ENCODE results near the gene DBI.

DBI gene

GRCh38 chr2:119366649-119367471, at the start of gene DBI, which contains the start of gene C2orf76:
TSS of gene DBI (plus strand) at chr2:119366977. CDS start at chr2:119367052, 75 bp downstream.
TSS of gene C2orf76 (minus strand) at chr2:119366834. CDS start at chr2:119339959, 26,875 bp downstream.
- DNase-seq (ENCODE audit: low spot score) = peak; percentile 99

- DNase-seq (ENCODE audit: low spot score) = no peak
Measured at GRCh38 chr2:119317554-119317953, 49.2 kb upstream of the DBI start.

- no peak for DNase-seq (ENCODE audit: low spot score)
Measured at GRCh38 chr2:119319593-119319992, 47.2 kb upstream of the DBI start.

DNA sequence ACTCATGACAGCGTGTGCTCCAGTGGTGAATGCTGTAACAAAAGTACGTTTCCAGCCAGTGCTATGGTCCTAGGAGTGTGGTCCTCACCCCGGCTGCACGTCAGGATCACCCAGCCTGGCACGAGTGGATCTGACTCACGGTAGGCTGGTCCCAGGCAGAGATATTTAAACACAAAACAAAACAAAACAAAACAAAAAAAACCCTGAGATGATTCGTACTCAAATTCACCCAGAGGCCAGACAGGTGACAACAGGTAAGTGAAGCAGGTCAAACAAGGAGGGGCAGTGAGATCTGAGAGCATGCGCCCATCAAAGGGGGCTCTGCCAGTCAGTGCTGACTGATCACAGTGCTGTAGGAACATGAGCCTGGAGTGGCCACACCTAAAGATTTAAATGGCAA, 43.3 kb upstream of the DBI start:
- DNase-seq (ENCODE audit: low spot score) = no peak

- DNase-seq (ENCODE audit: low spot score) = no peak
Measured at GRCh38 chr2:119324685-119325270, 42.0 kb upstream of the DBI start.

DNA sequence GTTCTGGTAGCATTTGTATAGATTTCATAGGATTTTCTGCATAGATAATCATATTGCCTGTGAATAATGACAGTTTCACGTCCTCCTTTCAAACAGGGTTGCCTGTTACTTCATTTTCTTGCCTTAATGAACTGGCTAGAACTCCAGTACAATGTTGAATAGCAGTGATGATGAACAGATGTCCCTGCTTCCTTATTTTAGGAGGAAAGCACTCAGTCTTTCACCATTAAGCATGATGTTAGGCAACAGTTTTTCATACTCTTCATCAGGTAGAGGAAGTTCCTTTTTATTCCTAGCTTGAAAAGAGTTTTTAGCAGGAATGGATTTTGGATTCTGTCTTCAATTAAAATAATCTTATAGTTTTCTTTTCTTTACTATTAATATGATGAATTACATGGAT, 39.8 kb upstream of the DBI start:
- DNase-seq (ENCODE audit: low spot score) = no peak

- DNase-seq (ENCODE audit: low spot score) = no peak
Measured at GRCh38 chr2:119327431-119327830, 39.3 kb upstream of the DBI start.

DNA sequence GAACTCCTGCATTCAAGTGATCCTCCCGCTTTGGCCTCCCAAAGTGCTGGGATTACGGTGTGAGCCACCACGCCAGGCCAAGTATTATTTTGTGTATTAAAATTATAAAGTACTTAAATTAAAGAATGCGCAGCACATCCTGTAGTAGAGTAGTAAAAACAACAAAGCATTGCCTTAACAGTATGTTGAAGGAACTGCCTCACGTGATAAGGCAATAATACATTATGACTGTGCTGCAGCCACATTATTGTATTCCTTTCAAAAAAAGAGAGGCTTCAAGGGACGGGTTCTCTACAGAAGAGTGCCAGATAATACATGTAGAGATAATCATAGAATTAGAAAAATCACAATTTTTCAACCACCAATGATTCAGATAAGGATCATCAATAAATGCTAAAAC, 33.8 kb upstream of the DBI start:
- DNase-seq (ENCODE audit: low spot score) = no peak

DNA sequence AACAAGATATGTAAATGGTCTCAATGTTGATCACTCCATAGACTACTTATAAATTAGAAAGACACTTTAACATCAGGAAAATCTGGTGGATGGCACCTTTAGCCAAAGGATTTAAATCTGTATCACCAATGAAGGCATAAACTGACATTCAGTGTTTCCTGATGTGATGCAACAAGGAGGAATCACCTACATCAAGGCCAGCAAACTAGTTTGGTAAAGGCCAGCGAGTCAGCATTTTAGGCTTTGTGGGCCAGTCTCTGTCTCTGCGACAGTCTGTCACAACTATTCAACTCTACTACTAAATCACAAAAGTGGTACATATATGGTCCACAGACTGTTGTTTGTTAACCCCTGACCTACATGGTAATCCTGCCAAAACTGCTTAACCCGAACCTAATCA, 33.4 kb upstream of the DBI start:
- no peak for DNase-seq (ENCODE audit: low spot score)

GRCh38 chr2:119333833-119334232, 32.9 kb upstream of the DBI start:
- no peak for DNase-seq (ENCODE audit: low spot score)

GRCh38 chr2:119337749-119338148, 29.0 kb upstream of the DBI start:
- no peak for DNase-seq (ENCODE audit: low spot score)

DNA sequence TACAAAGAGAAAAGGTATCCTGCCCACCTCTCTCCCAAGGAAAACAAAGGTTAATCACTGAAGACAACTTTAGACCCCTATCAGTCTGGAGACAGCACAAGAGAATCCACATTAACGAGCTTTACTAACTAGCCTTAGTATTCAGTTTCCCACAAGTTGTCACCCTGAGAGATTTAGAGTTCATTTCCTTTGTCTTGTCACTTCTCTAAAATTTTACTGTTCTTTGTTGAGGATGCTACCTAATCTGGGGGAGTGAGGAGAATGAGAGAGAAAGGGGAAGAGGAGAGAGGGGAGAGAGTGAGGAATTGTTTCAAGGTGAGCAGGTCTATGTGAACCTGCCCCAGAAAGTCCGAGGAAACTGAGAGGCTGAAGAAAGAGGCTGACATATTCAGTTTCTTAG, 28.5 kb upstream of the DBI start:
- no peak for DNase-seq (ENCODE audit: low spot score)

GRCh38 chr2:119338826-119339561, 27.8 kb upstream of the DBI start:
- DNase-seq (ENCODE audit: low spot score) = no peak

DNA sequence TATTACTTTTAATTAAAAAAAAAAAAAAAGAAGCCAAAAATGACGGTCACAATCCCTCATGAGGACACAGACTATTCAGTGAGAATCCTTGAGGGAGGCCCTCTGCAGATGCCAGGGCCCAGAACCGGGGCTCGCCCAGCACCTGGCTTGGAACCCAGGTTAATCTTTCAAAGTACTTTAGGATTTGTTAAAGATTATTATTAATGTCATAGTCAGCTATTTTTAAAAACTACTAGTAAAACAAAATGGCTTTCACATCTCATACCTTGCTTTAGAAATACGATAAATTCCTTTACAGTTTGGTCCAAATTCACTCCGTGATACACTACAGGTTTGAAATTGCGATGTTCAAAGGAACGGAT, 27.2 kb upstream of the DBI start:
- DNase-seq (ENCODE audit: low spot score) = no peak

- DNase-seq (ENCODE audit: low spot score) = no peak
Measured at GRCh38 chr2:119341684-119342083, 25.1 kb upstream of the DBI start.

GRCh38 chr2:119349289-119349688, 17.5 kb upstream of the DBI start:
- DNase-seq (ENCODE audit: low spot score) = no peak

GRCh38 chr2:119350311-119350998, 16.3 kb upstream of the DBI start:
- DNase-seq (ENCODE audit: low spot score) = no peak

DNA sequence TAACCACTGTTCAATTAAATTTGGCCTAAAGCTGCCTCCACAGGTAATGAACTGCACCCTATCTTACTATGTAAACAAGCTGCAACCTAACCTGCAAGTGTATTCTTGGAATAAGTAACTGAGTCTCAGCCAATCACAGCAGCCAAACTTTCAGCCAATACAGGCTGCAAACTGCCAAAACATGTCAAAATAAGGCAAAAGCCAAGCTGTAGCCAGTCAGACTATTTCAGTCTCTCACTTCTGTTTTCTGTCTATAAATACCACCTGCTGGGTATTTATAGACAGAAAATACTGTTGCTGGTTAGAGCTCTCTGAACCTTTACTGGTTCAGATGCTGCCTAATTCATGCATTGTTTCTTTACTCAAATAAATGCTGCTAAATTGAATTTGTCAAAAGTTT, 14.4 kb upstream of the DBI start:
- DNase-seq (ENCODE audit: low spot score) = no peak

GRCh38 chr2:119354860-119355259, 11.9 kb upstream of the DBI start:
- no peak for DNase-seq (ENCODE audit: low spot score)

- no peak for DNase-seq (ENCODE audit: low spot score)
Measured at GRCh38 chr2:119359774-119360173, 7.0 kb upstream of the DBI start.

GRCh38 chr2:119360423-119360966, 6.3 kb upstream of the DBI start:
- no peak for DNase-seq (ENCODE audit: low spot score)

- DNase-seq (ENCODE audit: low spot score) = no peak
Measured at GRCh38 chr2:119364798-119365197, 2.0 kb upstream of the DBI start.

Measured in GM03348 (cell line).